GM10266 (cell line): ENCODE data around the gene CDH4.

Experiments used
- DNase-seq: peaks from one replicate; pipeline ENCODE4 v3.0.0; 2012; ENCODE audit errors: extremely low spot score
- CTCF ChIP-seq: IDR thresholded peaks from 2 replicates; pipeline ENCODE4 v1.5.1; 2012; ENCODE audit warnings: mild to moderate bottlenecking, low read depth; ENCODE audit not compliant: control insufficient read depth, insufficient read depth; ENCODE audit errors: missing control alignments

CDH4 gene

GRCh38 chr20:61360940-61361339, 108.9 kb downstream of the CDH4 start:
- TF ChIP-seq CTCF: no peak
- DNase-seq: no peak

GRCh38 chr20:61361501-61361900, 109.4 kb downstream of the CDH4 start:
- TF ChIP-seq CTCF: no peak
- no peak for DNase-seq

- DNase-seq: no peak
- no peak for TF ChIP-seq CTCF
Measured at GRCh38 chr20:61364147-61364546, 112.1 kb downstream of the CDH4 start.

GRCh38 chr20:61366914-61367313, 114.9 kb downstream of the CDH4 start:
- TF ChIP-seq CTCF: no peak
- no peak for DNase-seq

- TF ChIP-seq CTCF: no peak
- no peak for DNase-seq
Measured at GRCh38 chr20:61369731-61370520, 117.9 kb downstream of the CDH4 start.

- TF ChIP-seq CTCF: no peak
- DNase-seq: no peak
Measured at GRCh38 chr20:61370841-61371303, 118.8 kb downstream of the CDH4 start.

GRCh38 chr20:61371501-61372136, 119.6 kb downstream of the CDH4 start:
- no peak for TF ChIP-seq CTCF
- DNase-seq: no peak
